HG02610 (cell line): Measurements from ENCODE around the gene POPDC2.

Experiments
- ATAC-seq: cut with Tn5 transposase; IDR thresholded peaks from one replicate; pipeline ENCODE4 v1.9.1; 2021; ENCODE audit warnings: mild to moderate bottlenecking, moderate library complexity; ENCODE audit not compliant: unreplicated experiment

Gene POPDC2

DNA sequence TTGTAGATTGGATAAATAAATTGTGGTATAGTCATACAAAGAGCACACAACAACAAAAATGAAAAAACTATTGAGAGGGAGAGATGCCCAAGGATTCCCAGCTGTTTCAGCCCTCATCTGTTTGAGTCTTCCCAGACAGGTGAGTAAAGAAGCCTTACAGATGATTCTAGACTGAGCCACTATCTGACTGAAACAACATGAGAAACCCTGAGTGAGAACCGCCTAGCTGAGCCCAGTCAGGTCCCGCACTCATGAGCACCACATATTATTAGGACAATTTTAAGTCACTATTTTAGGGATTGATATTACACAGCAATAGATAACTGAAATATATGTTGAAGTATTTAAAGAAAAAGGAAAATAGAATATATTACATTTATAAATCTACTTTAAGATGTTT, 19.0 kb downstream of the POPDC2 start:
- ATAC-seq: no peak

DNA sequence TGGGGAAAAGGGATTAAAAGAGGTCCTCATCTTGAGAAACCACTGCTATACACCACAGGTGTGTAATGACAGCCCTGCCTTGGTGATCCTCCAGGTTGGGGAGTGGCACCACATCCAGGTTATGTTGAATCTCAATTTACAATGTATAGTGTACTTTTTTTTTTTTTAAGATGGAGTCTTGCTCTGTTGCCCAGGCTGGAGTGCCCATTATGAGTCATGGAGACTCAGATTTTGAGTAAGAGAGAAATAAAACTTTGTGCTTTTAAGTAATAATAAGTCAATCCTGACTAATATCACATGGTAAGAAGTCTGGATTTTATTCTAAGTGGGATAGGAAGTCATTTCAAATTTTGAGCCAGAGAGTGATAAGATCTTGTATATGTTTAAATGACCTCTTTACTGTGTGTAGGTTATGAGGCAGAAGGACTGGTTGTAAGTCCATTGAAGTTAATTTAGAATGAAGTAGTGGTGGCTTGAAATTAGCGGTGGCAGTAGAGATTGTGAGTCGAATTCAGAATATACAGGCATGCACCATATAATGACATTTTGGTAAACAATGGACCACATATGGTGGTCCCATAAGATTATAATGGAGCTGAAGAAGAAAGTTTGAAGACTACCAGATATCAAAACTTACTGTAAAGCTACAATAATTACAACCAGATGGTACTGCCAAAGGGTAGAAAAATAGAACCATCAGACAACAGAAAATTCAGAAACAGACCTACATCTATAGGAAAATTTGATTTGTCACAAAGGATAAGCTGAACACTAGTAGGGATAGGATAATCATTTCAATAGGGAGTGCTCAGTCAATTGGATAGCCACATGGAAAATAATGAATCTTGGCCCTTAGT, 20.7 kb downstream of the POPDC2 start:
- peak; percentile 35 for ATAC-seq

DNA sequence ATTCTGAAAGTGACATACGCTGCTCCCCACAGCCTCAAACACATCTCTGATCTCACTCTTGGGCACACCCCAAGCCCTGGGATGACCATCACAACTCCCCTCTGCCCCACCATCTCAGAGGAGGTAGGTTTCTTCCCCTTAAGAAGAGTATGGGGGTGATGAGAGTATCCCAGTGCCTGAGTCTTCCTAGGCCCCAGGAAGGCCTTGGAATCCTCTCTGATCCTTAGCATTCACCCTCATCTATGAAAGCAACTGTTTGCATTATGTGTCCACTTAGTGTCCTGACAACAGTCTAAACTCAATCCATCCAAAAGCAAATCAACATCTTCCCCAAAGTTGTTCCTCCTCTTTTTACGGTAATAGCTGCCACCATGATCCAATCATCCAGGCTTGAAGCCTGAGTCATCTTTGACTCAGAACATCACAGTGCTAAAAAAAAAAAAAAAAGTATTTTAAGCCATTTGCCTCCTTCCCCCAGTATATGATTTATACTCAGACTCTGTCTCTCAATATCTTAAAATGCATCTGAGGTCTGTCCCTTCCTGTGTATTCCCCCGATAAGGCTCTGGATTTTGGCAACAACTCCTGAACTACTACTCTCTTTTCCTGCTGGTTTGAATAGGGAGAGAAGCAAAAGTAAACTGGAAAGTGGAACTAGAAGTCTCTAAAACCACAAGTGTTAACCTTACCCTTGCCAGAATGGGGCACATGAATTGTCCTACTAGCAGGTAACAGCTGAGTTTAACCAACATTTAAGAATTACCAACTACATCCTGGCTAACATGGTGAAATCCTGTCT, 22.5 kb downstream of the POPDC2 start:
- peak; percentile 26 for ATAC-seq

DNA sequence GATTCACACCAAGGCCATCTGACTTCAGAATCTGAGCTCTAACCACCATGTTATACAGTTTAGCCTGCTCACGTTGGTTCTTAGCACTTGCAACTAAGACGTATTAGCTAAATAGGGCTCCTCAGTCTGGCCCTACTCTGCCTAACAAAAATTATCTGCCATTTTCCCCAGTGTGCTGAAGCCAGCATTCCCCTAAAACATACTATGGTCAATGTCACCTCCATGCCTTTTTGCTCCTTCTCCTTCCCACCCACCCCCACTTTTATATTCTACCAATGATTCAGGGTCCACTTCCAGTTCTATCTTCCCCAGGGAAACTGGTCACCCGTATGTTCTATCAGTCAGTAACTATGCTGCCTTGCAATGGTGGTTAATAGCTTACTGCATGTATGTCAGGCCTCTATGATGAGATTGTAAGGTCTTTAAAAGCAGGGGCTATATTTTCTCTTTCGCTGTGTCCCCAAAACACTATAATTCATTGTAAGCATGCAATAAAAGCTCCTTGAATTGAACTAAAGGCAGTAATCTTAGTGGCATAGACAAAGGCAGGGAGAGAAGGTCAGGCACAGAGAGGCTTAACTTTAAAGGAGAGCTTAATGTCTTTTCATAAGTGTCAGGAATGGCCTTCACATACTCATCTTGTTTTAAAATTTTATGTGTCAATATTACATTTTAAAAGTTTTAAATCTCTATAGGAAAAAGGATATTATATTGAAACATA, 23.3 kb downstream of the POPDC2 start:
- no peak for ATAC-seq

DNA sequence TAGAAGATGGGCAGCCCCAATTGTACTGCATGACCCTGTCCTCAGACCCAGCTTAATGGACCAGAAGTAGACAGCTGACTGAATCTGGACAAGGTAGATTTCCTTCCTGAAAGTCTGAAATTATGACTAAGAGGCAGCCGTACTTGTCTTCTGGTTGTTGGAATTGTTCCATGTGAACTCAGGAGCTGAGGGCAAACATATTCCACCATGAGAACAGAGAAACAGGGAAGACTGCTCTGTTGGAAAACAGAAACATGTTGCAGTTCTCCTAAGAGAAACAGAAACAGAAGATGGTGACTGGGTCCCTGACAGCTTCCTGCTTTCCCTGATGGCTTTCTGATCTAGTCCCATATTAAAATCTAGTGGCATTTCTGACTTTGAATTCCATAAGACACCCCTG, 24.1 kb downstream of the POPDC2 start:
- no peak for ATAC-seq

DNA sequence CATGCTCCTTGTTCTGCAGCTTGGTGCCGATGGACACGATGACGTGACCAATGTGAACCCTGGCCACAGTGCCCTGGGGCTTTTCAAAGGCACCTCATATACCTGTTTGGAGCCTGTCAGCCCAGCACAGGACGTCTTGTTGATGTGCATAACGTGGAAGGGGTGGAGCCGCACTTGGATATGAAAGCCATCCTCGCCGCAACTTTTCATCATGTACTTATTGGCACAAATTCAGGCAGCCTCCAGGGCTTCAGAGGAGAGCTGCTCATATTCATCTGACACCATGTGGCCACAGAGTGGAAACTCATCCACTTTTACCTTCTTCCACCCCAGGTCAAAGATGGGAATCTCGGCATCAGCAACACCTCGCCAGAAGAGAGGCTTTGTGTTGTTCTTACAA, 24.7 kb downstream of the POPDC2 start:
- no peak for ATAC-seq

DNA sequence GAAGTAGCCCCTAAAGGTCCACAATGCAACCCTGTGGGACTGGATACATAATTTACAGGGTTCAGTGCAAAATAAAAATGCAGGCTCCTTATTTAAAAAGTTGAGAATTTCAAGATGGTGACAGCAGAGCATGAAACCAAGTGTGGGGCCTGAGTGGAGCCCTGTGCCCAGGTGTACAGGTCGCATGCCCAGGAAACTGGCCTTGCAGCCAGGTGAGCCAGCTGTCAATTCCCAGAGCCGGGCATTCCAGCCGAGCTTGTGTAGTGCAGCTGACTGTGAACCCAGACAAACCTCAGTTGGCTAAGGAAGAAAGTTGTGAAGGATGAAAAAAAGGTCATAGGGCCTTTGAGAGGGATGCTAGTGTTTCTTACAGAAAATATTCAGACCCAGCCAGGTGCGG, 27.6 kb downstream of the POPDC2 start:
- no peak for ATAC-seq

DNA sequence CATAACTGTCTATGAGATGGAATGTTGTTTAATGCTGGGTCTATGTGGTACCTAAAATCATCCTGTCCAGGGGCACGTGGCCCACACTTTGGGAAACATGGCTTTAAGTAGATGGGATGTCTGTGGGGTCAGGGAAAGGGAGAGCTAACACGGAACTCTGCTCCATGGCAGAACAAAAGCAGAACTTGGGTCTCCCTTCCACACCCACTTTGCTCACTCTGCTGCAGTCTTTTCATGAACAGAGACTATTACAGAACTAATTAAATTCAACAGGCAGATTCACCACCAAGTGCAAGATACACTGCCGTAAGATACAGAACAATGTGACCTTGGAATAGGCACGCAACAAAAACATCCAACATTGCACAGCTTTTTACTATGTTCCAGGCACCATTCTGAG, 28.2 kb downstream of the POPDC2 start:
- ATAC-seq: no peak

DNA sequence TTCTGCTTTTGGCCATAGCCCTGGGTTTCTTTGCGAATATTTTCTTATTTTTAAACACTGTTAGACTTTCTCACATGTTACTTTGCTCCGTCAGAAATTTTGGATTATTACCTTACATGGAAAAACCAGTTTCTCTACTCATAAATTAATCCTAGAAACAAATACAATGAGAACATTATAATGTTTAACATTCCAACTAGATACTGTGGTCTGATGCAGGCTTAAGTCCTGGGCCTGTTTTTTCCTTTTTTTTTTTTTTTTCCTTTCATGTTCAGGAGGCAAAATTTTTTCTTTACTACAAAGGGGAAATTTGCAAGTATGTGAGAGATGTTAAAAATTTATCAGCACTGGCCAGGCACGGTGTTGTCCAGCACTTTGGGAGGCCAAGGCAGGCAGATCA, 28.9 kb downstream of the POPDC2 start:
- ATAC-seq: no peak

DNA sequence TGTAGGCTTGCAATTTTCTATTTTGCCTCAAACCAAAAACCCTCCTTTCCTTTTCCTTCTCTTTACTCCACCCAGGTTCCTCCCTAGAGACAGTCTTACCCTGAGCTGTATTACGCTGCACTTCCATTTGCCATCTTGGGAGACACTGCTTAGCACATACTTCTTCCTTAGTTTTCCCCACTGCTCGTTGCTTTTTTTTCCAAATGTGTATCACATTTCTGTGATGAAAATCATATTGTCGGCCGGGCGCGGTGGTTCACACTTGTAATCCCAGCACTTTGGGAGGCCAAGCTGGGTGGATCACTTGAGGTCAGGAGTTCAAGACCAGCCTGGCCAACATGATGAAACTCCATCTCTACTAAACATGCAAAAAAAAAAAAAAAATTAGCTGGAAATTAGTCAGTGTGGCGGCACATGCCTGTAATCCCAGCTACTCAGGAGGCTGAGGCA, 29.5 kb downstream of the POPDC2 start:
- ATAC-seq: no peak

DNA sequence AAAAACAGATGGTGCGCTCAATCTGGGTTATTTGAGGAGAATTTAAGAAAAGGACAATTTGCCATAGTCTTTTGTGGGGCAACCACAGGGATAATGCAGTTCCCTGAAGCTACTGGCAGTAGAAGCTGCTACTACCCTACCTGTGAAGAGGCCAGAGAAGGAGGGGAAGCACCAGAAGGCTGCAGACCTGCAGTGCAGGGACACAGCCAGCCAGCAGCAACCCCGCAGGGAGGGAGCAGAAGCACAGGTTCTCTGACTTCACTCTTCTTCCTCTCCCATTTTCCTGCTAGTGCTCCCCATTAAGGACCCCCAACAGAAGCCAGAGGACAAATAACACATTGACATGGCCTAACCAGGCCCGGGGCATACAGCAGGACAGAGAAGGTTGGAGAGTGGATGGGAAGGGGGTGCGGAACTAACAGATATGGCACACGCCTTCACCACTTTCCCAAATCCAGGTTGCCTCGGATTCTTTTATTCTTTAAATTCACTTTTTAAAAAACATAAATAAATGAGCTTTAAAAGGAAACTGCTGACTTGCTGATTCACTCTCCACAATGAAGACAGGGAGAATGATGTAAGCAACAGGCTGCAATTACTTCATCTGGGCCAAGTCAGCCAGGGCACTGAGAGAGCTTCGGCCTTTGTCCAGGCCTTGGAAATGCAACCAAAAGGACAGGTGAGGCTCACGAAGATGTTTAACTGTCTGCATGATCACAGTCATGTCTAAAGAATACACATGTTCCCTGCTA, 30.1 kb downstream of the POPDC2 start:
- ATAC-seq: no peak

DNA sequence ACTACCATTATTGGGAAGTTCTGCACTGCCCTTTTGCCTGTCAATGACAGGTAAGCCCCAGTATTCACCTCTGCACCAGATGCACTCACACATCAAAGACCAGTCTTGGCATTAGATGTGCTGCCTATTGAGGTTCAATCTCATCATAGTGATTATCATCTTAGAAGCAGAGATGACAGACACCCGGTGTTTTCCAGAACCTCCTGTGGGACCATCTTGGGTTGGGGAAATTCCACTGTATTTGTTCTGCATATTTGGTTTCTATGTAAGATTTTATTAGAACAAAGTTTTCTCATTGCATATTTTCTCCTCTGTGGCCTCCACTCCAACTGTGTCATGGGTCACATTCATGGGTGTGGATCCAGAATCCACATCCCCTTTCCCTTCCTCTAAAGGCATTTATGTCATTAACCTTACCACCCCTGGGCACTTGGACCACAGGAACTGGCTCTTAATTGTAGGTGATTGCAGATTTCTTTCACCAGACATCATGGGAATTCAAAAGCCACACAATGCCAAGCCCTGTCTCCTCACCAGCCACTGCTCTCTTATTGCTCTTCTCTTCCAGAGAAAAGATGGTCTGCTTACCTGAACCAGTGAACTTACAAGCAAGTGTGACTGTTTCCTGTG, 31.5 kb downstream of the POPDC2 start:
- ATAC-seq: peak; percentile 49

DNA sequence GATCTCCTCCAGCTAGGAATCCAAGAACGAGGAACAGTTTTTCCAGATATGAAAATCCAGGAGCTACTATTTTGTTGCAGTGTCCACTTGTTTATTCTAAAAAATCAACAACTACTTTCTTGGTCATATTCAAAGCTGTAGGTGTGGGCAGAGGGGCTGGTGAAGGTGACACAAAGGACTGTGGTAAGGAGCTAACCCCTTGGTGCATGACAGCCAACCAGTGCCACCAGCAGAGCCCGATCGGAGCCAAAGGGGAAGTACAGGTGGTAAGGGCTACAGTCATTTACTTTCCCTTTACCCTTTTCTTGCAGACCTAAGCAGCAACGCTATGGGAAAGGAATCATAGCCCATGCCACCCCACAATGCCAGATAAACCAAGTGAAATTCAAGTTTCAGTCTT, 32.0 kb downstream of the POPDC2 start:
- peak; percentile 62 for ATAC-seq

DNA sequence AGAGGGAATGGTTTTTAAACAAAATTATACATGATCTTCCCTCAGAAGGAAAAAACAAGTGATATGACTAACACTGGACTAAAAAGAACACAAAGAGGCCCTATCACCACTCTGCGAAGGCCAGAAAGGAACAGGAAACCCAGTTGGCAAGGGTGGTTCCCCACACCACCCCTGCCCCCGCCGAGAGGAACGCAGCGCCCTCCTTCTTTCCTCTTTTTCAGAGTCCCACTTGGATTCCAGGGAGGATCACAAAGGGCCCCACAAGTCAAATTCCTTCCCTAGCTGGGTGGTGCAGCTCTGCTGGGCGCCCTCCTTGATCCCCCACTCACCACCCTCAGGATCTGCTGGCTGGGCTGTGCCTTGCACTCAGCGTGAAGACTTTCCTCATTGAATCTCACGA, 32.9 kb downstream of the POPDC2 start:
- no peak for ATAC-seq

DNA sequence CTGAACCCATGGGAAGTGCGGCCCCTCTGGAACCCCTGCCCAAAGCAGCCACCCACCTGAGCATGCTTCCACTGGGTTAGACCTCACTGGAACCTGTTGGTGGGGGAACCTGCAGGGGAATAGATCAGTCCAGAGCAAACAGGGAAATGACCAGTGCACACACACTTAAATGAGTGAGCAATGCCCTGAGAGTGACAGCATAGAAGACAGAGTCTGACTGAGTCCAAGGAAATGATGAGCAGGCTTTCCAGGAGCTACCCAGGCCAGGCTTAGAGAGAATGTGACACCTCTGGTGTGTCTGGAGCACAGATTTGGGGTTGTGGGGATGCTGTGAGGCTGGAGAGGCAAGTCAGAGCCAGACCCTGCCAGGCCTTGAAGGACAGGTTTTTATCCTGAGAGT, 34.2 kb downstream of the POPDC2 start:
- no peak for ATAC-seq

DNA sequence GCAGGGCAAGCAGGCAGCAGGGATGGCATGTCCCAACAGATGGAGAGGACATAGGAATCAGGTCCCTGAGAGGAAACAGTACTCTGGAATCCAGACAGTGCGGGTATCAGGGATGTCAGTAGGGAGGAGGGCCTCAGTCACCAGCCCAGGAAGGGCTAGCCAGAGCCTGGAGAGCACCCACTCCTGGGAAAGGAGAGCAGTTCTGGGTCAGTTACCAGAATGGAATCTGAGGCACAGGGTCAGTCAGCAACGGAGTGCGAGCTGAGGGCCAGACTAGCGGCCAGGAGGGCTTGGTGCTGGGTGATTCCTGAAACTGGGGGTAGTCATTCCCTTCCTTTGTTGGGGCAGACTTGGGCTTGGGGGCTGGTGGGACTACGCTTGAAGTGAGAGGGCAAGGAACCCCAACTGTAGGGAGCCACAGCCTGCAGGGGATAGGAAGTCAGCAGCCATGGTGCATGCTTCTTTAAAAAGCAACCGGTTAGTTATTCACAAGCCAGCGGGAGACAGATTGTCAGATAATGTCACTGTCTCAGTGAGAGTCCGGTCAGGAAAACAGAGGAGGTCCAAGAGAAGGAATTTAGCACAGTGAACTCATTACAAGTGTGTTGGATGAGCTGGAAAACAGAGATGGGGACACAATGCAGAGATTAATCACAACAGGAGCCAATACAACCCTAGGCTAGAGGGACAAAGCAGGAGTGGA, 34.8 kb downstream of the POPDC2 start:
- ATAC-seq: no peak

DNA sequence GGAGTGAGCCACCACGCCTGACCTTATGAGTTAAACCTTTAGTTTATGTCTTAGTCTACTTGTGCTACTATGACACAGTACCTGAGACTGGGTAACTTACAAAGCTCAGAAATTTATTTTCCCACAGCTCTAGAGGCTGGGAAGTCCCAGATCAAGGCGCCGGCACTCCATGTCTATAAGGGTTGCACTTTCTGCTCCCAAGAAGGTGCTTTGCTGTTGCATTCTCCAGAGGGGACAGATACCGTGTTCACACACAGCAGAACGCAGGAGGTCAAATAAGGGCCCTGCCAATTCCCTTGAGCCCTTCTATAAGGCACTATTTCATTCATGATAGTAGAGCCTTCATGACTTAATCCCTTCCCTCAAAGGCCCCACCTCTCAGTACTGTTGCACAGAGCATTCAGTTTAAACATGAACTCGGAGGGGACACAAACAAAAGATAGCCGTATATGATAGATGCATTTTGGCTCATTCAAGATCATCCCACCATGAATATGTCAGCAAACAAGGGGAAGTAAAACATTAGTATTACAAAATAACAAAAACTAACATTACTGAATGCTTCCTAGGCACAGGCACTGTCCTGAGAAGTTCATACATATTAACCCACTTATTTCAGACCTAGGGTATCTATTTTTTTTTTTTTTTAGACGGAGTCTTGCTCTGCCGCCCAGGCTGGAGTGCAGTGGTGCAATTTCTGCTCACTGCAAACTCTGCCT, 36.2 kb downstream of the POPDC2 start:
- peak; percentile 39 for ATAC-seq

DNA sequence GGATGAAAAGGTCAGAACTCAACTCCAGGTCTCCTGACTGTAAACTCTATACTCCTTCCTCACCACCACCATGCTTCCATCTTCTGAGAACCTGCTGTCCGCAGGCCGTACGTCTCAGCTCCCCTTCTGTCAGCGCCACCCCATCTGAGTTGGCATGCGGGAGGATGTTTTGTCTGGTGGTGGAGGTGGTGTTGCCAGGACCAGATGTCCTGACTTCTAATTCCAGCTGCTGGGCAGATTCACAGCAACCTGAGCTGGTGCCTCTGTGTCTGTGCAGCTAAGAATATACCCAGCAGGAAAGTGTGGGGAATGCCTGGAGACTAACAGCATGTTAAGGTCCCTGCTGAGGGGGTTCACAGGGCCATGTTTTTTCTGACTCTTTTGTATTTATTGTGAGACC, 39.5 kb downstream of the POPDC2 start:
- no peak for ATAC-seq

DNA sequence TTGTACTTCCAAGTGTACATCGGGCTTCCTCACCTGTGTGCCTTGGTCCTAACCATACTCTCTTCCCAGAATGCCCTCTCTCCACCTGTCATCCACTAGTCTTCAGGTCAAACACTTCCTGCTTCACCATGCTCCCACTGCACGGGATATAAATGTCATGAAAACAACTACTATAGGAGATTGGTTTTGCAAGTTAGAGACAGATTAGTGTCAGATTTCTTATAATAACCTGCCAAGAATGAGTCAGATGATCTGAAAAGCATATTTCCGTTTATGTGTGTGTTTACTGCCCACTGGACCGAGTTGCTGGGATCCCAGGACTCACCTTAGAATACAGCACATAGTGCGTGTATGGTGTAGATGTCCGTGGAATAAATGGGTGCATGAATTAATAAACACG, 41.3 kb downstream of the POPDC2 start:
- ATAC-seq: no peak
